GM23338 (cell line): ENCODE measurements around the gene CENPP. TPM values are rescaled to one million over a fixed set of nuclear protein-coding genes. Genes with fewer than 3 reads are reported as not detected.

Source experiments
- ATAC-seq: fragments of 200-7000 bp; cut with Tn5 transposase; 3 replicates; pipeline ENCODE4 v1.9.1; 2020
- DNase-seq: peaks from one replicate; pipeline ENCODE4 v3.0.0-alpha.2; 2015; ENCODE audit warnings: low spot score
- H2AFZ ChIP-seq: fragments of 200-600 bp; sonication (generic); 2 replicates; pipeline ENCODE4 v1.8.0; 2016; ENCODE audit warnings: antibody characterized with exemption, mild to moderate bottlenecking, moderate library complexity
- H3F3A ChIP-seq: fragments of 200-600 bp; sonication (generic); replicated peaks from 2 replicates; pipeline ENCODE4 v1.8.0; 2017; ENCODE audit warnings: antibody characterized with exemption, mixed run types, low read depth
- H3K27ac ChIP-seq: fragments of 200-600 bp; sonication (generic); 2 replicates; pipeline ENCODE4 v1.6.1; 2016; ENCODE audit warnings: low read depth
- H3K27me3 ChIP-seq: fragments of 200-600 bp; sonication (generic); 2 replicates; pipeline ENCODE4 v1.8.0; 2016; ENCODE audit warnings: mild to moderate bottlenecking, mixed run types, moderate library complexity; ENCODE audit not compliant: insufficient read depth
- H3K36me3 ChIP-seq: fragments of 200-600 bp; sonication (generic); 2 replicates; pipeline ENCODE4 v1.8.0; 2016; ENCODE audit warnings: mild to moderate bottlenecking; ENCODE audit not compliant: insufficient read depth
- H3K4me1 ChIP-seq: fragments of 200-600 bp; sonication (generic); 2 replicates; pipeline ENCODE4 v1.8.0; 2016; ENCODE audit warnings: mild to moderate bottlenecking, moderate library complexity; ENCODE audit not compliant: insufficient read depth
- H3K4me2 ChIP-seq: fragments of 200-600 bp; sonication (generic); 2 replicates; pipeline ENCODE4 v1.7.1; 2017; ENCODE audit warnings: mixed run types
- H3K4me3 ChIP-seq: fragments of 200-600 bp; sonication (generic); 2 replicates; pipeline ENCODE4 v1.6.1; 2016; ENCODE audit warnings: mixed run types
- H3K79me2 ChIP-seq: fragments of 200-600 bp; sonication (generic); replicated peaks from 2 replicates; pipeline ENCODE4 v1.8.0; 2017; ENCODE audit warnings: mild to moderate bottlenecking; ENCODE audit not compliant: insufficient read depth
- H3K9me2 ChIP-seq: fragments of 200-600 bp; sonication (generic); 2 replicates; pipeline ENCODE4 v1.8.0; 2017; ENCODE audit not compliant: insufficient read depth
- H4K20me1 ChIP-seq: fragments of 200-600 bp; sonication (generic); replicated peaks from 2 replicates; pipeline ENCODE4 v1.8.0; 2017; ENCODE audit warnings: mild to moderate bottlenecking; ENCODE audit not compliant: insufficient read depth
- H3K27ac Mint-ChIP-seq: 2 replicates; pipeline ENCODE4 v1.8.0; 2020; ENCODE audit warnings: inconsistent platforms, mild to moderate bottlenecking, moderate library complexity, mixed read lengths
- H3K27me3 Mint-ChIP-seq: 3 replicates; pipeline ENCODE4 v1.8.0; 2022; ENCODE audit warnings: low read depth, mild to moderate bottlenecking, moderate library complexity, mixed read lengths, inconsistent platforms; ENCODE audit not compliant: insufficient read depth, poor library complexity
- H3K36me3 Mint-ChIP-seq: 3 replicates; pipeline ENCODE4 v1.8.0; 2021; ENCODE audit warnings: low read depth, mild to moderate bottlenecking, inconsistent platforms, moderate library complexity, mixed read lengths
- H3K4me1 Mint-ChIP-seq: 3 replicates; pipeline ENCODE4 v1.8.0; 2020; ENCODE audit warnings: mild to moderate bottlenecking, inconsistent platforms, mixed read lengths
- H3K4me3 Mint-ChIP-seq: 3 replicates; pipeline ENCODE4 v1.8.0; 2021; ENCODE audit warnings: moderate library complexity, mild to moderate bottlenecking, inconsistent platforms, mixed read lengths
- H3K9me3 Mint-ChIP-seq: 3 replicates; pipeline ENCODE4 v1.8.0; 2020; ENCODE audit warnings: moderate library complexity, mild to moderate bottlenecking, inconsistent platforms, mixed read lengths
- CREB1 ChIP-seq: fragments of 250-450 bp; sonication (Bioruptor Pico); IDR thresholded peaks from 2 replicates; pipeline ENCODE4 v1.5.0; 2020; ENCODE audit warnings: low read depth, mild to moderate bottlenecking, moderate library complexity
- CTCF ChIP-seq, 2 experiments: fragments of 200-600 bp in 1 of 2; sonication (generic) in 1 of 2; conservative IDR thresholded peaks; 2 replicates each; pipeline versions ENCODE4 v1.5.1 to v1.6.1; 2016 to 2017; ENCODE audit warnings: antibody characterized with exemption in 2 of 2, low read depth in 2 of 2, mild to moderate bottlenecking in 2 of 2, moderate library complexity in 1 of 2
- ETS1 ChIP-seq: IDR thresholded peaks from 2 replicates; pipeline ENCODE4 v1.6.1; 2016; ENCODE audit warnings: antibody characterized with exemption
- EZH2 ChIP-seq: fragments of 200-600 bp; sonication (generic); IDR thresholded peaks from one replicate; pipeline ENCODE4 v1.8.0; 2017; ENCODE audit warnings: antibody characterized with exemption, mild to moderate bottlenecking, low read depth; ENCODE audit not compliant: unreplicated experiment
- EZH2phosphoT487 ChIP-seq: fragments of 200-600 bp; sonication (generic); IDR thresholded peaks from one replicate; pipeline ENCODE4 v1.8.1; 2018; ENCODE audit warnings: antibody characterized with exemption; ENCODE audit not compliant: unreplicated experiment
- JUNB ChIP-seq: IDR thresholded peaks from one replicate; pipeline ENCODE4 v1.6.1; 2016; ENCODE audit warnings: antibody characterized with exemption; ENCODE audit not compliant: unreplicated experiment
- NANOG ChIP-seq: IDR thresholded peaks from 2 replicates; pipeline ENCODE4 v1.6.1; 2016; ENCODE audit warnings: antibody characterized with exemption, borderline replicate concordance
- POLR2AphosphoS5 ChIP-seq: IDR thresholded peaks from 2 replicates; pipeline ENCODE4 v1.6.1; 2016; ENCODE audit warnings: antibody characterized with exemption, low read depth
- REST ChIP-seq: IDR thresholded peaks from one replicate; pipeline ENCODE4 v1.6.1; 2018; ENCODE audit warnings: antibody characterized with exemption; ENCODE audit not compliant: unreplicated experiment
- STAT1 ChIP-seq: IDR thresholded peaks from one replicate; pipeline ENCODE4 v1.6.1; 2016; ENCODE audit warnings: antibody characterized with exemption; ENCODE audit not compliant: unreplicated experiment
- ZNF114 ChIP-seq: fragments of 250-450 bp; sonication (Bioruptor Pico); IDR thresholded peaks from 2 replicates; pipeline ENCODE4 v1.5.0; 2020; ENCODE audit warnings: mild to moderate bottlenecking, moderate library complexity
- ZNF331 ChIP-seq: fragments of 250-450 bp; sonication (Bioruptor Pico); IDR thresholded peaks from 2 replicates; pipeline ENCODE4 v1.5.0; 2020; ENCODE audit warnings: low read depth, mild to moderate bottlenecking, moderate library complexity
- ZNF462 ChIP-seq: fragments of 250-450 bp; sonication (Bioruptor Pico); IDR thresholded peaks from 2 replicates; pipeline ENCODE4 v1.5.0; 2020; ENCODE audit warnings: mild to moderate bottlenecking, moderate library complexity
- polyA plus RNA-seq: library from polyadenylated mRNA; unstranded; fragments of >200 nt; fragmentation: Nextera tagmentation; extraction: Ambion mirVana; gene quantifications from 2 replicates; pipeline ENCODE4 v1.2.1, GENCODE V29; 2016
- total RNA-seq: library from RNA; depleted of rRNA; stranded (reverse); fragments of >200 nt; shearing (Covaris generic); gene quantifications from 2 replicates; pipeline ENCODE4 v1.2.3, GENCODE V29; 2014

CENPP gene
- total and polyA plus RNA-seq, 2 experiments from 2014 or later, result 11.0 to 12.6 TPM

GRCh38 chr9:92308893-92309292 is 16.9 kb upstream of the CENPP start:
- Mint-ChIP-seq H3K27ac (no peak overlapping the region), H3K9me3 (no peaks in the 10 kb centered on the region), H3K4me1 (no peaks in the 10 kb centered on the region), H3K36me3 (peaks cover 67% of the 10 kb centered on the region), H3K4me3 (no peak overlapping the region), H3K27me3 (peaks cover 4% of the 10 kb centered on the region)
- Histone ChIP-seq H3K9me2 (no peaks in the 10 kb centered on the region), H4K20me1 (peaks cover 32% of the 10 kb centered on the region), H3K79me2 (peaks cover 18% of the 10 kb centered on the region), H3K4me2 (no peak overlapping the region), H2AFZ (no peak overlapping the region), H3F3A (no peaks in the 10 kb centered on the region), H3K36me3 (peaks cover 68% of the 10 kb centered on the region), H3K27ac (no peak overlapping the region), H3K27me3 (no peaks in the 10 kb centered on the region), H3K4me1 (no peaks in the 10 kb centered on the region), H3K4me3 (no peak overlapping the region)
- TF ChIP-seq ZNF462, result no peak
- TF ChIP-seq CREB1 (CRISPR knock-in tag), result no peak
- TF ChIP-seq CTCF (conservative IDR thresholded peaks at IDR 0.05; ENCODE audit: low read depth in 2 of 2), result no peak
- no peak for TF ChIP-seq STAT1
- no peak for TF ChIP-seq ZNF114 (CRISPR knock-in tag)
- TF ChIP-seq POLR2AphosphoS5, result no peak
- TF ChIP-seq REST, result no peak
- TF ChIP-seq ZNF331 (CRISPR knock-in tag), result no peak
- no peak for TF ChIP-seq EZH2phosphoT487
- TF ChIP-seq EZH2, result no peak
- no peak for TF ChIP-seq NANOG
- TF ChIP-seq ETS1, result no peak
- TF ChIP-seq JUNB, result no peak
- DNase-seq (no peak), ATAC-seq (no peak)
